Measurements from ENCODE around the gene SGCA. TPM values are rescaled to one million over a fixed set of nuclear protein-coding genes. Genes with fewer than 3 reads are reported as not detected.
A peak's percentile ranks its signal among the peaks of the same experiment; 100 is the strongest.

Gene SGCA
- total RNA-seq, 4 donors from 2014 or later, result 1.8 to 7.8 (median 4.9) TPM

- no peaks in the 10 kb centered on the region for H3K27me3 ChIP-seq
- TF ChIP-seq EP300 (IDR thresholded peaks at IDR 0.05) (no peak), CTCF (IDR thresholded peaks at IDR 0.05) (no peak)
- no peak overlapping the region for H3K4me3 ChIP-seq
- H3K36me3 ChIP-seq, result no peaks in the 10 kb centered on the region
- WGBS, 2 donors, result 30 to 32% methylated on average over 5 of the region's 5 CpGs
- H3K27ac ChIP-seq, result peak overlapping the region; percentile 1 to 84 (median 67)
- H3K4me1 ChIP-seq, result peaks cover 0 to 64% (median 45%) of the 10 kb centered on the region in 4 donors
- DNase-seq (ENCODE audit: low spot score in 2 of 2), result no peak
- H3K9me3 ChIP-seq, result no peaks in the 10 kb centered on the region
Measured at GRCh38 chr17:50219342-50219741, 53.5 kb downstream of the SGCA start.

- 28 to 35% methylated on average over 4 of the region's 4 CpGs for WGBS, 2 donors
- Histone ChIP-seq H3K9me3 (no peaks in the 10 kb centered on the region), H3K27me3 (no peaks in the 10 kb centered on the region), H3K4me1 (peaks cover 0 to 58% (median 45%) of the 10 kb centered on the region in 4 donors), H3K36me3 (no peaks in the 10 kb centered on the region), H3K27ac (peak overlapping the region in 3 of 4 donors; percentile 54 to 84 (median 80)), H3K4me3 (no peak overlapping the region)
- TF ChIP-seq CTCF (IDR thresholded peaks at IDR 0.05) (no peak), EP300 (IDR thresholded peaks at IDR 0.05) (no peak), POLR2A (IDR thresholded peaks at IDR 0.05) (no peak)
- no peak for DNase-seq (ENCODE audit: low spot score in 2 of 2)
Measured at GRCh38 chr17:50219939-50220465, 54.2 kb downstream of the SGCA start.

DNA sequence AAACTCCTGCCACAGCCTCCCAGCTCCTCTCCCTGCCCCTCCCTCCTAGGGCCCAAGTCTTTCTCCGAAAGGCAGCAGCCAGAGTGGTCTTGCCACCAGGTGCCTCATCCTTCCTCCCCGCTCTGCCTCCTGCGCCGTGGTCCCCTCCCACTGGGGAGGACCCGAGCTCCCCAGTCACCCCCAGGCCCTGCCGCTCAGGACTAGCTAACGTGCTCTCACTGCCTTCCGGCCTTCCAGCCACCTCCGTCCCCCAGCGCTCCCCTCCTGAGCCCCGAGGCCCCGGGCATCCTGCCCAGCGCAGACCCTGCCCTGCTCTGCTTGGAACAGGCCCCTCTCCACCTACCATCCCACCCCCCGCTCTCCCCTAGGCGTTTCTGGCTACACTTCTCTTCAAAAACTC lies 55.0 kb downstream of the SGCA start:
- Histone ChIP-seq H3K9me3 (peaks cover 0 to 5% (median 0%) of the 10 kb centered on the region in 4 donors), H3K27ac (peak overlapping the region in 3 of 4 donors; percentile 5 to 90 (median 80)), H3K27me3 (no peaks in the 10 kb centered on the region), H3K36me3 (no peaks in the 10 kb centered on the region), H3K4me1 (peaks cover 0 to 58% (median 45%) of the 10 kb centered on the region in 4 donors), H3K4me3 (no peak overlapping the region)
- WGBS, 2 donors, result 74 to 85% methylated on average over 15 of the region's 15 CpGs
- no peak for DNase-seq (ENCODE audit: low spot score in 2 of 2)
- no peak for TF ChIP-seq CTCF (IDR thresholded peaks at IDR 0.05)
- no peak for TF ChIP-seq EP300 (IDR thresholded peaks at IDR 0.05)
- no peak for TF ChIP-seq POLR2A (IDR thresholded peaks at IDR 0.05)

DNA sequence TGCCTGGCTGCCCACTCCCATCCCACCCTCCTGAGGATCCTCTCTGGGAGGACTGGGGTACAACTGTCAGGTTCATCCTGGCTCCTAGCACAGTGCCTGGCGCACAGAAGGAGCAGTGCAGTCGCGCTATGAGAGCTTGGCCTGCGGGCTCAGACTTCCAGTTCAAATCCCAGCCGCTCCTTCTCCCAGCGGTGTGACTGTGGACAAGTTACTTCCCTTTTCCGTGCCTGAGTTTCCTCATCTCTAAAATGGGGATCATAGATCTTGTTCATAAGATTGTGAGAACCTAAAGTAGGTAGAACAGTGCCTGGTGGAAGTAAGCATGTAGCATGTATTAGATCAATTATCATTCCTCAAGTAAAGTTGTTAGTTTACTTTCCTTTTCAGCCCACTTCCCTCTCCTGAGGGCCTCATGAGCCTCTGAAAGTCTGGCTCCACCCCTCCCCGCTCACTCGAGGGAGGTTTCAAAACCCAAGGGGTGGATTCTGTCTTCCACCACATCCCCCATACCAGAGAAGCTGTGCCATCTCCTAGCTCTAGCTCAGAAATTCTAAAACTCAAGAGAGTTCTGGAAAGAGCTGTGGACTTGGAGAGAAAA lies 55.6 kb downstream of the SGCA start:
- Histone ChIP-seq H3K4me3 (no peak overlapping the region), H3K9me3 (peaks cover 0 to 10% (median 0%) of the 10 kb centered on the region in 4 donors), H3K27me3 (no peaks in the 10 kb centered on the region), H3K4me1 (peaks cover 0 to 58% (median 45%) of the 10 kb centered on the region in 4 donors), H3K27ac (peak overlapping the region in 3 of 4 donors; percentile 54 to 90 (median 80)), H3K36me3 (no peaks in the 10 kb centered on the region)
- TF ChIP-seq POLR2A (IDR thresholded peaks at IDR 0.05), result no peak
- no peak for TF ChIP-seq CTCF (IDR thresholded peaks at IDR 0.05)
- no peak for TF ChIP-seq EP300 (IDR thresholded peaks at IDR 0.05)
- DNase-seq (ENCODE audit: low spot score in 2 of 2), result no peak
- WGBS, 2 donors, result 75% methylated on average over 9 of the region's 9 CpGs

DNA sequence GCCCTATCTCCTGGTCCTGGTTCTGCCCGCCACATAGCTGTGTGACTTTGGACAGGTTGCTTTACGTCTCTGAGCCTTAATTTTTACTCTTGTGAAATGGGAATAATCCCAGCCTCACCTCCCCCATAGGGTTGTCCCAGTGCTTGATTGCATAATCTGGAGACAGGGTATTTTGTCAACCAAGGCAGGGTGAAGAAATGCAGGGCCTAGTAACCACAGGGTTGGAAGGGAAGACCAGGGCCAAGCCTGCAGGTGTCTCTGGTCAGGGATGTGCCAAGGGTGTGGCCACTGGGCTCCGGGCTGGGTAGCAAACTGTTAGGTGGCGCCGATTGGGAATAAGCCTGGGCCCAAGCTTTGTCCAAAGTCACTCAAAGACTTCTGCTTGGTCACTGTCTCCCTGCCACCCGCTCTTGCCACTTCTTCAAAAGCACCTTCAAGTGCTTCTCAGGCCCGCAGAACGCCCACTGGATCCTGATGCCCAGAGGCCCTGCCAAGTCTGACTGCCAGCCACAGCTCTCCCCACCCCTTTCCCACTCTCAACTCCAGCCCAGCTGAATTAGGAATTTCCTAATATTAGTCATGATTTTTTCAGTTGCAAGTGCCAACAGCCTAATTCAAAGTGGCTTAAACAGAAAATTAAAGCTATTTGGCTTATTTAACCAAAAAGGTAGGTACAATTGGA lies 56.2 kb downstream of the SGCA start:
- TF ChIP-seq POLR2A (IDR thresholded peaks at IDR 0.05) (no peak), EP300 (IDR thresholded peaks at IDR 0.05) (peak in 1 of 2 donors; percentile 74)
- Histone ChIP-seq H3K36me3 (no peaks in the 10 kb centered on the region), H3K9me3 (peaks cover 0 to 17% (median 0%) of the 10 kb centered on the region in 4 donors), H3K4me1 (peaks cover 0 to 58% (median 45%) of the 10 kb centered on the region in 4 donors), H3K27me3 (no peaks in the 10 kb centered on the region), H3K4me3 (no peak overlapping the region), H3K27ac (peak overlapping the region; percentile 21 to 90 (median 67))
- peak in 1 of 2 donors; percentile 58 for DNase-seq (ENCODE audit: low spot score in 2 of 2)
- 54 to 58% methylated on average over 7 to 8 of the region's 8 CpGs for WGBS, 2 donors

Data from tibial nerve (tissue), 4 donors.